Measurements from ENCODE around the gene ERICH4. TPM values are rescaled to one million over a fixed set of nuclear protein-coding genes. Genes with fewer than 3 reads are reported as not detected.

Gene ERICH4
- total and polyA plus RNA-seq, 2 of the 13 experiments (the other 11 are each of a cell fraction or from before 2014, with no cell fraction given): 0.40 to 0.64 TPM

DNA sequence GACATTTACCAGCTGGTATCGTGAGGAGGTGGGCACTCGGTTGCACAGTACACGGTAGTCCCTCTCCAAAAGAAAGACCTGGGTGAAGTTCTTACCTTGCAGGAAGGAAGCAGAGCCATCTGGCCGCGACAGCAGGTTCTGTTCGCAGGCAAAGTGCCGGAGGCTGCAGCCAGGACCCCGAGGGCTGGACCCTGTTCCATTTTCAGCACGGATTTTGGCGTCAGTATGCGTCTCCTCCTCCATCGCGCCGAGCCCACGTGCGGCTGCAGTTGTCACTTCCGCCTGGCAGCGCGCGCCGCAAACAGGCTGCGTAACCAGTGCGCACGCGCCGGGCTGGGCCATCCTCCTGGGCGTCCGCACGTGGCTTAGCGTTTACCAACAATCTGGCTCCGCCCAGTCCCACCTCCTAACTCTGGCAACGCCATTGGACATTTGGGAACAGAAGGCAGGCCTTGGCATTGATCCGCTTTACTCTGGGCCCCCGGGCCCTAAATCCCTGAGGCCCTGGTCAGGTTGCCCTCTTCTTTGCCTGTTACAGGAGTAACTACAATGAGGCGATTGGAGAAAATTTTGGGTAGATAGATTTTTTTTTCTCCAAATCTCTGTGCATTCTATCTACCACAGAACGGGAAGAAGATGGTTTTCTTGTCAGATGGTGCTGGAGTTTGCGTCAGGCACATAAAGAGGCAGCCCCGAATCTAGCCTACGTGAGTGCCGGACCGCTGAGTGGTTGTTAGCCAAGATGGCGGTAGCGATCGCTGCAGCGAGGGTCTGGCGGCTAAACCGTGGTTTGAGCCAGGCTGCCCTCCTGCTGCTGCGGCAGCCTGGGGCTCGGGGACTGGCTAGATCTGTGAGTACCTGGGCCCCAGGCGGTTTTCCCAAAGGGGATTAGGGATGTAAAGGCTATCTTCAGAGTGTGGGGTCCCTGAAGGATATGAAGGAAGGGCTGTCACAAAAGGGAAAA is 45.6 kb upstream of the ERICH4 start, which contains the start of the genes BCKDHA and EXOSC5 (continued):
- TF ChIP-seq ZNF556 (CRISPR knock-in tag; IDR thresholded peaks at IDR 0.05; ENCODE audit: borderline replicate concordance) (no peak; the same call in 1 of the 2 replicates), EP300 (IDR thresholded peaks at IDR 0.05; ENCODE audit: low read depth in 2 of 2, low read length in 2 of 2) (no peak), EP300 (CRISPR knock-in tag; IDR thresholded peaks at IDR 0.05; ENCODE audit: borderline replicate concordance) (no peak), ATM (IDR thresholded peaks at IDR 0.05; ENCODE audit: borderline replicate concordance) (no peak), ZNF224 (CRISPR knock-in tag; IDR thresholded peaks at IDR 0.05) (peak; percentile 94), ZNF784 (CRISPR knock-in tag; IDR thresholded peaks at IDR 0.05; ENCODE audit: borderline replicate concordance) (0 out of 2 replicates have a peak, but pooled peaks have one; percentile 27), CEBPB (IDR thresholded peaks at IDR 0.05; ENCODE audit: borderline replicate concordance, low read depth, low read length) (no peak), NCOA2 (CRISPR knock-in tag; IDR thresholded peaks at IDR 0.05) (no peak), ZNF724P (CRISPR knock-in tag; IDR thresholded peaks at IDR 0.05; ENCODE audit: borderline replicate concordance) (peak; percentile 86; the same call in 1 of the 2 replicates), RFX5 (IDR thresholded peaks at IDR 0.05; ENCODE audit: low read depth, low read length) (peak; percentile 24; the same call in 1 of the 2 replicates), HDAC6 (IDR thresholded peaks at IDR 0.05; ENCODE audit: low read depth, low read length) (peak; percentile 97; the same call in 1 of the 2 replicates), DDIT3 (CRISPR knock-in tag; IDR thresholded peaks at IDR 0.05) (no peak), KDM5A (IDR thresholded peaks at IDR 0.05; ENCODE audit: borderline replicate concordance, low read length) (peak; percentile 95), NFIC (IDR thresholded peaks at IDR 0.05; ENCODE audit: low read length) (0 out of 2 replicates have a peak, but pooled peaks have one; percentile 15), ZBTB8A (CRISPR knock-in tag; IDR thresholded peaks at IDR 0.05; ENCODE audit: borderline replicate concordance, low read depth) (no peak), TBX3 (IDR thresholded peaks at IDR 0.05; ENCODE audit: borderline replicate concordance) (0 out of 2 replicates have a peak, but pooled peaks have one; percentile 26), ONECUT2 (CRISPR knock-in tag; IDR thresholded peaks at IDR 0.05) (peak; percentile 90), ZNF207 (IDR thresholded peaks at IDR 0.05; ENCODE audit: borderline replicate concordance) (no peak), HMG20A (CRISPR knock-in tag; IDR thresholded peaks at IDR 0.05; ENCODE audit: borderline replicate concordance) (no peak), ESRRA (CRISPR knock-in tag; IDR thresholded peaks at IDR 0.05; ENCODE audit: low read depth) (no peak), ZNF225 (CRISPR knock-in tag; IDR thresholded peaks at IDR 0.05) (0 out of 2 replicates have a peak, but pooled peaks have one; percentile 47), NCOR1 (IDR thresholded peaks at IDR 0.05; ENCODE audit: borderline replicate concordance, low read length) (peak; percentile 61; the same call in 1 of the 2 replicates), ZNF280B (CRISPR knock-in tag; IDR thresholded peaks at IDR 0.05; ENCODE audit: borderline replicate concordance) (peak; percentile 31; the same call in 1 of the 2 replicates), GTF2F1 (IDR thresholded peaks at IDR 0.05; ENCODE audit: low read length) (no peak), MIER3 (CRISPR knock-in tag; IDR thresholded peaks at IDR 0.05; ENCODE audit: borderline replicate concordance) (peak; percentile 89)
- TF ChIP-seq, protein P1, sequence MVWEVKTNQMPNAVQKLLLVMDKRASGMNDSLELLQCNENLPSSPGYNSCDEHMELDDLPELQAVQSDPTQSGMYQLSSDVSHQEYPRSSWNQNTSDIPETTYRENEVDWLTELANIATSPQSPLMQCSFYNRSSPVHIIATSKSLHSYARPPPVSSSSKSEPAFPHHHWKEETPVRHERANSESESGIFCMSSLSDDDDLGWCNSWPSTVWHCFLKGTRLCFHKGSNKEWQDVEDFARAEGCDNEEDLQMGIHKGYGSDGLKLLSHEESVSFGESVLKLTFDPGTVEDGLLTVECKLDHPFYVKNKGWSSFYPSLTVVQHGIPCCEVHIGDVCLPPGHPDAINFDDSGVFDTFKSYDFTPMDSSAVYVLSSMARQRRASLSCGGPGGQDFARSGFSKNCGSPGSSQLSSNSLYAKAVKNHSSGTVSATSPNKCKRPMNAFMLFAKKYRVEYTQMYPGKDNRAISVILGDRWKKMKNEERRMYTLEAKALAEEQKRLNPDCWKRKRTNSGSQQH (CRISPR knock-in tag; IDR thresholded peaks at IDR 0.05; ENCODE audit: low read depth): peak; percentile 86

Measured in HepG2 (cell line).